Activated CD8-positive, alpha-beta T cell treated with anti-CD3 and anti-CD28 coated beads for 36 hours (primary cell): ENCODE measurements around the gene ZNF148. TPM values are rescaled to one million over a fixed set of nuclear protein-coding genes. Genes with fewer than 3 reads are reported as not detected.

ENCODE experiments used
- ATAC-seq: fragments of 200-7000 bp; cut with Tn5 transposase; one replicate; pipeline ENCODE4 v1.10.0; 2021; ENCODE audit warnings: mild to moderate bottlenecking, moderate library complexity
- CTCF ChIA-PET: fragments of 350-600 bp; sonication (Branson Sonifier 250); formaldehyde crosslinking; loops from one replicate; lab custom pipeline; 2021; ENCODE audit warnings: antibody characterized with exemption; lab: Charles Lee
- POLR2A ChIA-PET: fragments of 350-600 bp; sonication (Branson Sonifier 250); formaldehyde crosslinking; loops from one replicate; lab custom pipeline; 2021; ENCODE audit warnings: antibody characterized with exemption; lab: Charles Lee
- DNase-seq: peaks from one replicate; pipeline ENCODE4 v3.0.0-alpha.2; 2020
- H3K27ac Mint-ChIP-seq: one replicate; pipeline ENCODE4 v1.8.0; 2021; ENCODE audit warnings: mild to moderate bottlenecking, mixed read lengths
- H3K27me3 Mint-ChIP-seq: one replicate; pipeline ENCODE4 v1.8.0; 2021; ENCODE audit warnings: mixed read lengths
- H3K36me3 Mint-ChIP-seq: one replicate; pipeline ENCODE4 v1.8.0; 2021; ENCODE audit warnings: low read depth, mixed read lengths
- H3K4me1 Mint-ChIP-seq: one replicate; pipeline ENCODE4 v1.8.0; 2021; ENCODE audit warnings: low read depth, mixed read lengths
- H3K4me3 Mint-ChIP-seq: one replicate; pipeline ENCODE4 v1.8.0; 2021; ENCODE audit warnings: mild to moderate bottlenecking, moderate library complexity, mixed read lengths
- H3K9me3 Mint-ChIP-seq: one replicate; pipeline ENCODE4 v1.8.0; 2021; ENCODE audit warnings: mixed read lengths
- CTCF ChIP-seq: fragments of 200-600 bp; IDR thresholded peaks from one replicate; pipeline ENCODE4 v1.8.0; 2022; ENCODE audit warnings: antibody characterized with exemption, mild to moderate bottlenecking
- intact Hi-C: fragments of 100-400 bp; cut with micrococcal nuclease; formaldehyde crosslinking; loops from one replicate; pipeline ENCODE4 v1.10.0; 2022
- total RNA-seq, 2 experiments: library from RNA; stranded (reverse); gene quantifications; one replicate each; pipeline ENCODE4 v1.2.3, GENCODE V29; 2021

Gene ZNF148
- total RNA-seq, 2 experiments from 2014 or later = 36.3 to 36.9 TPM

- no peak overlapping the region for H3K4me3 Mint-ChIP-seq
- no peaks in the 10 kb centered on the region for H3K9me3 Mint-ChIP-seq
- TF ChIP-seq CTCF = no peak
- no peak overlapping the region for H3K27ac Mint-ChIP-seq
- ChIA-PET POLR2A (no interaction called here), CTCF (interaction anchor here (1.2 kb wide), 1 partner anchor 11 kb away, joined by 3 read pairs; no protein-coding TSS in a partner anchor)
- DNase-seq (no peak), ATAC-seq (no peak)
- intact Hi-C loops = no loop called here
- no peaks in the 10 kb centered on the region for H3K36me3 Mint-ChIP-seq
- peaks cover 2% of the 10 kb centered on the region for H3K27me3 Mint-ChIP-seq
- peaks cover 2% of the 10 kb centered on the region for H3K4me1 Mint-ChIP-seq
These were observed 184.3 kb downstream of the ZNF148 start for GRCh38 chr3:125190786-125191185.

- Mint-ChIP-seq H3K4me1 (peaks cover 2% of the 10 kb centered on the region), H3K27me3 (peaks cover 2% of the 10 kb centered on the region), H3K36me3 (no peaks in the 10 kb centered on the region), H3K27ac (no peak overlapping the region), H3K9me3 (no peaks in the 10 kb centered on the region), H3K4me3 (no peak overlapping the region)
- intact Hi-C loops = no loop called here
- ATAC-seq (no peak), DNase-seq (no peak)
- TF ChIP-seq CTCF = no peak
- POLR2A ChIA-PET = no interaction called here
- CTCF ChIA-PET = interaction anchor here (1.5 kb wide), 1 partner anchor 12 kb away, joined by 3 read pairs; no protein-coding TSS in a partner anchor
These were observed 185.6 kb downstream of the ZNF148 start for GRCh38 chr3:125189378-125190165.

- H3K4me1 Mint-ChIP-seq = peaks cover 2% of the 10 kb centered on the region
- no peak for TF ChIP-seq CTCF
- H3K36me3 Mint-ChIP-seq = no peaks in the 10 kb centered on the region
- no peak for DNase-seq
- H3K27me3 Mint-ChIP-seq = peaks cover 2% of the 10 kb centered on the region
- CTCF ChIA-PET = interaction anchor here (1.5 kb wide), 1 partner anchor 13 kb away, joined by 3 read pairs; no protein-coding TSS in a partner anchor
- no peak for ATAC-seq
- no peak overlapping the region for H3K27ac Mint-ChIP-seq
- POLR2A ChIA-PET = no interaction called here
- H3K9me3 Mint-ChIP-seq = no peaks in the 10 kb centered on the region
- intact Hi-C loops = no loop called here
- no peak overlapping the region for H3K4me3 Mint-ChIP-seq
These were observed 186.2 kb downstream of the ZNF148 start for GRCh38 chr3:125188955-125189354.

GRCh38 chr3:125187599-125187910 lies 187.6 kb downstream of the ZNF148 start:
- CTCF ChIA-PET = no interaction called here
- peaks cover 2% of the 10 kb centered on the region for H3K4me1 Mint-ChIP-seq

More at GRCh38 chr3:125187599-125187910, 187.6 kb downstream of the ZNF148 start:
- no peak for TF ChIP-seq CTCF
- Mint-ChIP-seq H3K27ac (no peak overlapping the region), H3K27me3 (no peaks in the 10 kb centered on the region), H3K9me3 (no peaks in the 10 kb centered on the region), H3K4me3 (no peak overlapping the region), H3K36me3 (no peaks in the 10 kb centered on the region)
- POLR2A ChIA-PET = no interaction called here
- ATAC-seq (no peak), DNase-seq (no peak)
- intact Hi-C loops = no loop called here
